ENCODE measurements around the gene SRC.

The SRC gene

DNA sequence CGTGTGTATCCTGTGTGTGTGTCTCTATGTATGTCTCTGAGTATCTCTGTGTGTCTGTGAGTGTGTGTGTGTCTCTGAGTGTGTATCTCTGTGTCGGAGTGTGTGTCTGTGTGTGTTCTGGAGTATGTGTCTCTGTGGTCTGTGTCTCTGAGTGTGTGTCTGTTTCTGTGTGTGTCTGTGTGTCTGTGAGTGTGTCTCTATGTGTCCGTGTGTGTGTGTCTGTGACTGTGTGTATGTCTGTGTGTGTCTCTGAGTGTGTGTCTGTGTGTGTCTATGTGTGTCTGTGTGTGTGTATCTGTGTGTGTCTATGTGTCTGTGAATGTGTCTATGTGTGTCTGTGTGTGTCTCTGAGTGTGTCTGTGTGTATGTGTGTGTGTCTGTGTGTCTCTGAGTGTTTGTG is 73.4 kb downstream of the SRC start:
- Histone ChIP-seq H4K20me1 (ENCODE audit: low read depth, low read length) (no peaks in the 10 kb centered on the region), H3K79me2 (ENCODE audit: insufficient read depth, low read length) (no peaks in the 10 kb centered on the region), H3F3A (ENCODE audit: insufficient read depth) (no peaks in the 10 kb centered on the region), H3K27ac (ENCODE audit: low read depth, low read length) (no peak overlapping the region), H3K4me3 (ENCODE audit: insufficient read depth, low read length, poor library complexity, severe bottlenecking) (no peak overlapping the region), H3K4me2 (ENCODE audit: low read depth, low read length, poor library complexity, severe bottlenecking) (no peak overlapping the region), H2AFZ (ENCODE audit: low read depth, low read length, severe bottlenecking) (no peak overlapping the region), H3K36me3 (ENCODE audit: low read length) (no peaks in the 10 kb centered on the region), H3K9me2 (replicated peaks; ENCODE audit: insufficient read depth, low read length) (no peaks in the 10 kb centered on the region), H3K9ac (ENCODE audit: low read length) (no peak overlapping the region), H3K9me3 (ENCODE audit: insufficient read depth, low read length) (no peaks in the 10 kb centered on the region), H3K27me3 (ENCODE audit: low read length) (no peaks in the 10 kb centered on the region)
- TF ChIP-seq, protein P1, sequence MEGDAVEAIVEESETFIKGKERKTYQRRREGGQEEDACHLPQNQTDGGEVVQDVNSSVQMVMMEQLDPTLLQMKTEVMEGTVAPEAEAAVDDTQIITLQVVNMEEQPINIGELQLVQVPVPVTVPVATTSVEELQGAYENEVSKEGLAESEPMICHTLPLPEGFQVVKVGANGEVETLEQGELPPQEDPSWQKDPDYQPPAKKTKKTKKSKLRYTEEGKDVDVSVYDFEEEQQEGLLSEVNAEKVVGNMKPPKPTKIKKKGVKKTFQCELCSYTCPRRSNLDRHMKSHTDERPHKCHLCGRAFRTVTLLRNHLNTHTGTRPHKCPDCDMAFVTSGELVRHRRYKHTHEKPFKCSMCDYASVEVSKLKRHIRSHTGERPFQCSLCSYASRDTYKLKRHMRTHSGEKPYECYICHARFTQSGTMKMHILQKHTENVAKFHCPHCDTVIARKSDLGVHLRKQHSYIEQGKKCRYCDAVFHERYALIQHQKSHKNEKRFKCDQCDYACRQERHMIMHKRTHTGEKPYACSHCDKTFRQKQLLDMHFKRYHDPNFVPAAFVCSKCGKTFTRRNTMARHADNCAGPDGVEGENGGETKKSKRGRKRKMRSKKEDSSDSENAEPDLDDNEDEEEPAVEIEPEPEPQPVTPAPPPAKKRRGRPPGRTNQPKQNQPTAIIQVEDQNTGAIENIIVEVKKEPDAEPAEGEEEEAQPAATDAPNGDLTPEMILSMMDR (IDR thresholded peaks at IDR 0.05; ENCODE audit: insufficient read depth, low read length, poor library complexity, severe bottlenecking): no peak
- TF ChIP-seq EZH2phosphoT487 (conservative IDR thresholded peaks at IDR 0.05; ENCODE audit: low read length): no peak

DNA sequence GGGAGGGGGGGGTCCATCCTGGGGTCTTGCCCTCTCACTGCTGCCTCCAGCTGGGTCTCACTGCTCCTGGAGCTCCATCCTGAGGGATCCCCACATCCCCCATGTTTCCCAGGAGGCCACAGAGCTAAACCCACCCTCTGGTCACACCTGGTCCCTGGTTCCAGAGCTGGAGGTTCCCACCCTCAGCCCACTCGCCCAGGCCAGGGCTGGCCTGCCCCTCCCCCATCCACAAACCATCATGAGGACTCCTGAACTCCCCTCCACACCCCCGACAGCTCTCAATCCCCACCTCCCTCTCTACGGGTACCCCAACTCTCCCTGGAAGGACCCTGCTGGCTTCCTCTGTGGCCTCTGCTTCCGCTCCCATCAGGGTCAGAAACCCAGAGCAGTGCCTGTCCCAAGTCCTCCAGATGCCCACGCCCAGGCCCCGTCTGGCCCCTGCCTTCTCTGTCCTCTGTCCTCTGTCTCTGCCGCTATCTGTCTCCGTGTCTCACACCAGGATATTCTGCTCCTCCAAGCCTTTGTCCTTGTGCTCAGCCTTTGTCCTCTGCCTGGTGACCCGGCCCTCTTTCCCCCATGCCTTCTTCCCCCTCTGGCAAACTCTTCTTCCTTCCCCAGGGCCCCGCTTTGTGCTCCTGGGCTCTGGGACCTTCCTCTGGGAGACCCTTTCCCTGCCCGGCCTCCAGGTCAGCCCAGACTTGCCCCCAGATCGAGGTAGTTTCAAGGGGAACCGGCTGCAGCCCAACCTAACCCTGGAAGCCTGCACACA is 74.0 kb downstream of the SRC start:
- H3K4me2 ChIP-seq (ENCODE audit: low read depth, low read length, poor library complexity, severe bottlenecking): no peak overlapping the region
- H3K9me3 ChIP-seq (ENCODE audit: insufficient read depth, low read length): no peaks in the 10 kb centered on the region
- H4K20me1 ChIP-seq (ENCODE audit: low read depth, low read length): no peaks in the 10 kb centered on the region
- TF ChIP-seq, protein P1 (IDR thresholded peaks at IDR 0.05; ENCODE audit: insufficient read depth, low read length, poor library complexity, severe bottlenecking): no peak
- no peak for TF ChIP-seq EZH2phosphoT487 (conservative IDR thresholded peaks at IDR 0.05; ENCODE audit: low read length)
- no peaks in the 10 kb centered on the region for H3K79me2 ChIP-seq (ENCODE audit: insufficient read depth, low read length)
- no peaks in the 10 kb centered on the region for H3K9me2 ChIP-seq (replicated peaks; ENCODE audit: insufficient read depth, low read length)
- H3K9ac ChIP-seq (ENCODE audit: low read length): no peak overlapping the region
- no peaks in the 10 kb centered on the region for H3F3A ChIP-seq (ENCODE audit: insufficient read depth)
- no peak overlapping the region for H3K4me3 ChIP-seq (ENCODE audit: insufficient read depth, low read length, poor library complexity, severe bottlenecking)
- no peaks in the 10 kb centered on the region for H3K27me3 ChIP-seq (ENCODE audit: low read length)
- H3K36me3 ChIP-seq (ENCODE audit: low read length): no peaks in the 10 kb centered on the region
- H3K27ac ChIP-seq (ENCODE audit: low read depth, low read length): no peak overlapping the region
- no peak overlapping the region for H2AFZ ChIP-seq (ENCODE audit: low read depth, low read length, severe bottlenecking)

DNA sequence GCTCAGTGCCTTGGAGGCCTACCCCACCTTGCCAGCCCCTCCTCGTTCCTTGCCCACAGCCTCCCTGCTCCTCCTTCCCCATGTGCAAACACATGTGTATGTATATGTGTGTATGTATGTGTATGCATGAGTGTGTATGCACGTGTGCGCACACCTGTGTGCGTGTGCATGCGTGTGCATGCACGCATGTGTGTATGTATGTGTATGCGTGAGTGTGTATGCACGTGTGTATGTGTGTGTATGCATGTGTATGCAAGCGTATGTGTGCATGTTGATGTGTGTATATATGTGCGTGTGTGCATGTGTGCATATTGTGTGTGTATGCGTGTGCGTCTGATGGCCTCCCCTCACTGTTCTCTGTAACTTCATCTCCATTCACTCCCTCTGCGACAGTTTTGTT is 74.7 kb downstream of the SRC start:
- no peak overlapping the region for H3K4me2 ChIP-seq (ENCODE audit: low read depth, low read length, poor library complexity, severe bottlenecking)
- no peaks in the 10 kb centered on the region for H4K20me1 ChIP-seq (ENCODE audit: low read depth, low read length)
- H3K9ac ChIP-seq (ENCODE audit: low read length): no peak overlapping the region
- no peak overlapping the region for H3K4me3 ChIP-seq (ENCODE audit: insufficient read depth, low read length, poor library complexity, severe bottlenecking)
- H3K9me3 ChIP-seq (ENCODE audit: insufficient read depth, low read length): no peaks in the 10 kb centered on the region
- H3K27ac ChIP-seq (ENCODE audit: low read depth, low read length): no peak overlapping the region
- H3K36me3 ChIP-seq (ENCODE audit: low read length): no peaks in the 10 kb centered on the region
- H2AFZ ChIP-seq (ENCODE audit: low read depth, low read length, severe bottlenecking): no peak overlapping the region
- no peaks in the 10 kb centered on the region for H3F3A ChIP-seq (ENCODE audit: insufficient read depth)
- no peaks in the 10 kb centered on the region for H3K27me3 ChIP-seq (ENCODE audit: low read length)
- TF ChIP-seq, protein P1 (IDR thresholded peaks at IDR 0.05; ENCODE audit: insufficient read depth, low read length, poor library complexity, severe bottlenecking): no peak
- TF ChIP-seq EZH2phosphoT487 (conservative IDR thresholded peaks at IDR 0.05; ENCODE audit: low read length): no peak
- H3K79me2 ChIP-seq (ENCODE audit: insufficient read depth, low read length): no peaks in the 10 kb centered on the region
- no peaks in the 10 kb centered on the region for H3K9me2 ChIP-seq (replicated peaks; ENCODE audit: insufficient read depth, low read length)

All from SU-DHL-6 (cell line).